Right lobe of liver (tissue), 6 donors: ENCODE results near the gene TTC9B. TPM values are rescaled to one million over a fixed set of nuclear protein-coding genes. Genes with fewer than 3 reads are reported as not detected.

ENCODE experiments used
- ATAC-seq, 4 donors: fragments of 200-7000 bp; cut with Tn5 transposase; one replicate each; pipeline ENCODE4 v1.9.1; 2020; ENCODE audit warnings: mild to moderate bottlenecking in 4 of 4, moderate library complexity in 4 of 4
- DNase-seq, 3 donors: peaks; one replicate each; pipeline ENCODE4 v3.0.0-alpha.2; 2020
- H3K27ac ChIP-seq, 3 donors: fragments of 200-600 bp; one replicate each; pipeline ENCODE4 v1.8.0; 2022
- H3K27me3 ChIP-seq, 2 donors: fragments of 200-600 bp; one replicate each; pipeline ENCODE4 v1.8.0; 2022
- H3K36me3 ChIP-seq, 4 donors: fragments of 200-600 bp; sonication (generic) in 1 of 4; one replicate each; pipeline versions ENCODE4 v1.5.1 to v1.8.0; 2017 to 2022; ENCODE audit warnings: control low read depth in 1 of 4
- H3K4me1 ChIP-seq, 4 donors: fragments of 200-600 bp; sonication (generic) in 1 of 4; one replicate each; pipeline versions ENCODE4 v1.5.1 to v1.8.0; 2017 to 2022; ENCODE audit warnings: control low read depth in 1 of 4
- H3K4me3 ChIP-seq, 3 donors: fragments of 200-600 bp; one replicate each; pipeline ENCODE4 v1.8.0; 2022
- H3K9me3 ChIP-seq, 4 donors: fragments of 200-600 bp; sonication (generic) in 1 of 4; one replicate each; pipeline versions ENCODE4 v1.5.1 to v1.8.0; 2017 to 2022; ENCODE audit warnings: control low read depth in 1 of 4
- CTCF ChIP-seq, 4 donors: fragments of 200-600 bp in 3 of 4; fragments of 450-650 bp in 1 of 4; IDR thresholded peaks; one replicate each; pipeline versions ENCODE4 v1.5.1 to v1.8.0; 2016 to 2022; ENCODE audit warnings: antibody characterized with exemption in 4 of 4, mild to moderate bottlenecking in 2 of 4
- POLR2A ChIP-seq: fragments of 450-650 bp; IDR thresholded peaks from one replicate; pipeline ENCODE4 v1.6.1; 2017; ENCODE audit warnings: antibody characterized with exemption, mild to moderate bottlenecking
- WGBS: methylation state at CpG from one replicate; pipeline ENCODE4 v1.1.6; 2018; ENCODE audit warnings: low coverage, low lambda C conversion rate; ENCODE audit not compliant: insufficient coverage; ENCODE audit errors: missing lambda C conversion rate; 5-methylcytosine and 5-hydroxymethylcytosine counted together
- intact Hi-C, 2 donors: fragments of 100-400 bp; cut with DNase I; formaldehyde crosslinking; loops; one replicate each; pipeline versions ENCODE4 v1.11.2 to v1.14.1; 2022
- total RNA-seq, 6 experiments: library from RNA; depleted of rRNA in 2 of 6; stranded (reverse); fragments of >200 nt in 2 of 6; fragmentation: NEBNext Ultra II Directional in 3 of 6; extraction: Animal tissue kit (Norgen Biotek cat#: 25700) in 3 of 6; gene quantifications; one replicate each; pipeline versions ENCODE4 v1.1.0 to v1.2.4, GENCODE V29; 2016 to 2023
- donor health status: DM: no; HTN: yes; CAD: no.
- donor health status: DM: no; HTN: no; CAD: no.
- donor health status: DM: no; HTN: no; CAD: no.
- donor health status: DM: no; HTN: yes; CAD: no.
- donor health status: DM: no; HTN: yes; CAD: no.

The TTC9B gene
- total RNA-seq, 6 experiments from 2014 or later, result not detected

- ATAC-seq, result peak; percentile 81 to 85 (median 84)
- no peaks in the 10 kb centered on the region for H3K9me3 ChIP-seq
- H3K36me3 ChIP-seq, result peaks cover 0 to 25% (median 12%) of the 10 kb centered on the region in 4 donors
- peak overlapping the region in 2 of 3 donors; percentile 55 to 57 for H3K27ac ChIP-seq
- TF ChIP-seq CTCF (IDR thresholded peaks at IDR 0.05) (no peak), POLR2A (peak; percentile 44)
- no peak overlapping the region for H3K4me3 ChIP-seq
- WGBS, result 17% methylated on average over 8 of the region's 16 CpGs
- peak; percentile 86 to 89 (median 88) for DNase-seq
- no peaks in the 10 kb centered on the region for H3K27me3 ChIP-seq
- intact Hi-C loops, result no loop called here
- H3K4me1 ChIP-seq, result peaks cover 0 to 20% (median 7%) of the 10 kb centered on the region in 4 donors
These were observed 13.6 kb upstream of the TTC9B start for GRCh38 chr19:40231544-40232424.

GRCh38 chr19:40231057-40231456, 12.9 kb upstream of the TTC9B start:
- no peak overlapping the region for H3K4me3 ChIP-seq
- ATAC-seq (no peak), DNase-seq (no peak)
- H3K9me3 ChIP-seq, result no peaks in the 10 kb centered on the region
- H3K4me1 ChIP-seq, result peaks cover 0 to 27% (median 7%) of the 10 kb centered on the region in 4 donors
- 83% methylated on average over 6 of the region's 6 CpGs for WGBS
- H3K36me3 ChIP-seq, result peaks cover 0 to 17% (median 8%) of the 10 kb centered on the region in 4 donors
- TF ChIP-seq POLR2A, result no peak
- no peak for TF ChIP-seq CTCF (IDR thresholded peaks at IDR 0.05)
- intact Hi-C loops, result no loop called here
- H3K27ac ChIP-seq, result no peak overlapping the region
- H3K27me3 ChIP-seq, result no peaks in the 10 kb centered on the region

GRCh38 chr19:40229926-40230417, 11.8 kb upstream of the TTC9B start:
- DNase-seq (no peak), ATAC-seq (no peak)
- no peak overlapping the region for H3K27ac ChIP-seq
- no peak for TF ChIP-seq POLR2A
- no peak for TF ChIP-seq CTCF (IDR thresholded peaks at IDR 0.05)
- H3K27me3 ChIP-seq, result no peaks in the 10 kb centered on the region
- H3K36me3 ChIP-seq, result peaks cover 0 to 6% (median 3%) of the 10 kb centered on the region in 4 donors
- 83% methylated on average over 2 of the region's 4 CpGs for WGBS
- intact Hi-C loops, result loop anchor here in 1 of 2 donors (10.0 kb wide), 1 partner anchor 45 kb away; no protein-coding TSS in a partner anchor
- H3K4me1 ChIP-seq, result peaks cover 0 to 36% (median 11%) of the 10 kb centered on the region in 4 donors
- no peaks in the 10 kb centered on the region for H3K9me3 ChIP-seq
- H3K4me3 ChIP-seq, result no peak overlapping the region

- ATAC-seq (no peak), DNase-seq (no peak)
- TF ChIP-seq POLR2A, result no peak
- no peak for TF ChIP-seq CTCF (IDR thresholded peaks at IDR 0.05)
- Histone ChIP-seq H3K4me3 (no peak overlapping the region), H3K27me3 (no peaks in the 10 kb centered on the region), H3K36me3 (peaks cover 0 to 2% (median under 1%) of the 10 kb centered on the region in 4 donors), H3K4me1 (peaks cover 0 to 36% (median 11%) of the 10 kb centered on the region in 4 donors), H3K27ac (no peak overlapping the region), H3K9me3 (no peaks in the 10 kb centered on the region)
- intact Hi-C loops, result loop anchor here in 1 of 2 donors (10.0 kb wide), 1 partner anchor 45 kb away; no protein-coding TSS in a partner anchor
- 37% methylated on average over 2 of the region's 3 CpGs for WGBS
These were observed 11.3 kb upstream of the TTC9B start for GRCh38 chr19:40229484-40229883.
